Prostate gland (tissue), 2 donors: ENCODE measurements around the gene ITGAV.

Source experiments
- CTCF ChIP-seq, 4 experiments: fragments of 200-600 bp in 2 of 4; fragments of 450-650 bp in 2 of 4; sonication (generic) in 2 of 4; IDR thresholded peaks; 1 replicate in 3 of 4; 2 replicates in 1 of 4; pipeline ENCODE4 v1.5.1; 2016 to 2019; ENCODE audit warnings: antibody characterized with exemption in 4 of 4, mild to moderate bottlenecking in 2 of 4, moderate library complexity in 2 of 4
- POLR2A ChIP-seq: fragments of 450-650 bp; IDR thresholded peaks from one replicate; pipeline ENCODE4 v1.6.1; 2016; ENCODE audit warnings: antibody characterized with exemption, mild to moderate bottlenecking
- POLR2AphosphoS5 ChIP-seq: sonication (generic); formaldehyde crosslinking; IDR thresholded peaks from one replicate; pipeline ENCODE4 v1.6.1; 2017; ENCODE audit warnings: antibody characterized with exemption

- TF ChIP-seq POLR2A (no peak), CTCF (IDR thresholded peaks at IDR 0.05) (no peak), POLR2AphosphoS5 (no peak)
Observed at GRCh38 chr2:186696804-186697203, 106.9 kb downstream of the ITGAV start.
